Esophagus squamous epithelium (tissue), 4 donors: Measurements from ENCODE around the gene NOL9.

Source experiments
- CTCF ChIP-seq, 6 experiments: fragments of 450-650 bp in 4 of 6; fragments of 200-600 bp in 2 of 6; sonication (generic) in 2 of 6; IDR thresholded peaks; one replicate each; pipeline ENCODE4 v1.5.1; 2016 to 2019; ENCODE audit warnings: antibody characterized with exemption in 6 of 6, mild to moderate bottlenecking in 4 of 6, moderate library complexity in 4 of 6
- POLR2A ChIP-seq, 4 donors: fragments of 450-650 bp; IDR thresholded peaks; one replicate each; pipeline ENCODE4 v1.6.1; 2017; ENCODE audit warnings: antibody characterized with exemption in 4 of 4, mild to moderate bottlenecking in 4 of 4, moderate library complexity in 3 of 4

- TF ChIP-seq POLR2A (IDR thresholded peaks at IDR 0.05), result no peak
- TF ChIP-seq CTCF (IDR thresholded peaks at IDR 0.05), result no peak
These were observed 72.5 kb downstream of the NOL9 start for GRCh38 chr1:6481820-6482219.
